IPS-NIHi11 (cell line): ENCODE measurements around the gene SLC39A3.

Experiments used
- DNase-seq: peaks from one replicate; pipeline ENCODE4 v3.0.0; 2012; ENCODE audit warnings: mixed read lengths, low spot score

Gene SLC39A3, protein sequence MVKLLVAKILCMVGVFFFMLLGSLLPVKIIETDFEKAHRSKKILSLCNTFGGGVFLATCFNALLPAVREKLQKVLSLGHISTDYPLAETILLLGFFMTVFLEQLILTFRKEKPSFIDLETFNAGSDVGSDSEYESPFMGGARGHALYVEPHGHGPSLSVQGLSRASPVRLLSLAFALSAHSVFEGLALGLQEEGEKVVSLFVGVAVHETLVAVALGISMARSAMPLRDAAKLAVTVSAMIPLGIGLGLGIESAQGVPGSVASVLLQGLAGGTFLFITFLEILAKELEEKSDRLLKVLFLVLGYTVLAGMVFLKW

DNA sequence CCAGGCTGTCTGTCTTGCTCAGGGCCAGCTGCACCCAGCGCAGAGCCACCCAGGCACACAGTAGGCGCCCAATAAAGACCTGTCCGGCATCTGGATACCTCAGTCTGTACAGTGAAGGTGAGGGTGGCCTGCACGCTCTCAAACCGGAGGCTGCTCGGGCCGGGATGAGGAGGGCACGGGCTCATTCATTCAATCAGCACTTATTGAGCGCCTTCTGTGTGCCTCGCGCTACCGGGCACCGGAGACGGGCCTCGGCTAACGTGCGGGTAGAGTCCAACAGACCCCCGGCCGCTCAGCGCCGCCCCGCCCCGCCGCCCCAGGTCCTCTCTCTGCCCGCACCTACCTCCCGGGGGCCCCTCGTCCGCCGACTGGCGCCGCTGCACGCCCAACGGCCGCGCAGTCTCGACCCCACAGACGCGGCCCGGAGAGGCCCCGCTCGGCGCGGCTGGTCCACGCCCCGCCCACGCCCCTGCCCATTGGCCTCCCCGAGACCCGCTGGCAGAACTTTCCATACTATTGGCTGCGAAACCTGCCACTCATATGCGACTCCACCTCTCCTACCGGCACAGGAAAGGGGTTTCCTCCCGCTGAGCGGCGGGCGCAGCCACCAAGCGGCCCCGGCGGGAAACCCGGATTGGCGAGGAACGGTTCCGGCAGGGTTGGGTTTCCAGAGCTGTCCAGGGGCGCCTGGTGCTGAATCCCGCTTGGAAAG is at the start of gene SLC39A3:
Gene SLC39A3, minus strand, starts transcription at position 416 of the 712 bp plus-strand sequence. CDS start 2,760 bp downstream, outside the sequence.
- DNase-seq = peak; percentile 100

DNA sequence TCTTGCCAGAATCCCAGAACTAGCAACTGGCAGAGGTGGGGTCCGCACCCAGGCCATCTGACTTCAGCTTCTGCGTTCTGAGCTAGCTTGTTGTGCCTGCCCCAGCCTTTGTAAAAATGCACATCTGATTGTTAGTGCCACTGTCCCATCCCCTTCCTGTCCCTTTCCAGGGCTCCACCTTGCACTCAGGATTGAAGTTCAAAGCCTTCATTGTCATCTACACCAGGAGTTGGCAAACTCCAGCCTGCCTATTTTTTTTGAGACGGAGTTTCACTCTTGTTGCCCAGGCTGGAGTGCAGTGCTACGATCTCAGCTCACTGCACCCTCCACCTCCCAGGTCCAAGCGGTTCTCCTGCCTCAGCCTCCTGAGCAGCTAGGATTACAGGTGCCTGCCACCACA is 48.4 kb upstream of the SLC39A3 start:
- DNase-seq = no peak

DNA sequence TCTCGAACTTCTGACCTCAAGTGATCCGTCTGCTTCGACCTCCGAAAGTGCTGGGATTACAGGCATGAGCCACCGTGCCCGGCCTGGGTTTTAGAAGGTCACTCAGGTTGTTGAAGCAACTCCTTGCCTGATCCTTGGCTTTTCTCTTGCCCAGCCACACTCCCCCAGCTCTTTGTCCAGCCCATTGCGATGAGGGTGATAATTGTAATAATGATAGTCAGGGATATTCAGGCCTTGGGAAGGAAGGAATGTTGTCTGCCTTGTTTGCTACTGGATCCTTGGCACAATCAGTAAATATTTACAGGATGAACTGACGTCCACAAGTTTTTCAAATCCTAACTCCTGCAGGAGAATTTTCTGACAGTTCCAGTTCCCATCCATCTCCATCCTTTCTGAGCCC is 47.3 kb upstream of the SLC39A3 start:
- no peak for DNase-seq

DNA sequence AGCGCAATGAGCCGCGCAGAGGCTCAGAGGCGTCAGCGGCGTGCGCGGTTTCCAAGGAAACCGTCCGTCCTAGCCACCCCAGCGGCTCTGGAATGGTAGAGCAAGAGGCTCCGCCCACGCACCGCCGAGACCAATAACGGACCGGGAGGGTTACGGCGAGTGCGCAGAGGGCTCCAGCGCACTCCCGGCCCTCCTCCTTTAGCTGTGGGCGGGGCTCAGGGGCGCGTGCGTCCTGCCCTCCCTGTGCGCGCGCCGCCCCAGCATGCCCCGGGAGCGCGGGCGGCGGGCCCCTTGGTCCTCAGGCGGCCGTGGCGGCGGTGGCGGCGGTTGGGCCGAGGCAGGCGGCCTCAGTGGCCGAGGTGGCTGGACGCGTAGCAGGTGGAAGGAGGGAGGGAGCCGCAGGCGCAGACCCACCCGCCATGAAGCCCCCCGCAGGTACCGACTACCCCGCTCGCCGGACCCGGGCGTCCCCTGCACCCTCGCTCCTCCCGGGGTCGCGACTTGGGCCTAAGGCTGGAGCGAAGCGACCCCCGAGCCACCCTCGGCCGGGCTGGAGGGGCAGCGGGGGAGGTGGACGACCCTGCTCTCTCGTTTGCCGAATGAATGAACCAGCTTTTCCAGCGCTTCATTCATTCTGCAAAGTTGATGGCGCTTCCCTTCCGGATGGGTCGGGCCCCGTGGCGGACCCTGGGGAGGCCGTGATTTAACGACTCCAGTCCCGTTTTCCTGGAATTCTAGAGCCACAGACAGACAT is 45.6 kb upstream of the SLC39A3 start, which contains the start of gene THOP1:
Gene THOP1, plus strand, starts transcription at position 260 of the 754 bp plus-strand sequence. Its CDS starts 160 bp downstream, at position 420.
- DNase-seq = peak; percentile 98

DNA sequence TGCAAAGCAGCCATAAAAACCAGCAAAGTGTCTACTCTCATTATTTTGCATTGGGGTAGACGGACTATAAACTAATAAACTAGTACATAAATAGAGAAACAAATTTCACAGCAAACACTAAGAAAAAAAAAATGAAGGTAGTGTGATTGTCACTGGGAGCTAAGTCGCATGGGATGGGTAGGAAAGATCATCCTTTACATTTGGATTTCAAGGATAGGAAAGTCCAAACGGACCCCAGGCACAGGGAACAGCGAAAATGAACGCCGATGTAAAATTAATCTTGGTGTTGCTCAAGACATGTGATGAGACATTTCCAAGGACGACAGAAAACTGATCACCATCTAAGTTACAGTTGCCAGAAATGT is 43.9 kb upstream of the SLC39A3 start:
- no peak for DNase-seq

DNA sequence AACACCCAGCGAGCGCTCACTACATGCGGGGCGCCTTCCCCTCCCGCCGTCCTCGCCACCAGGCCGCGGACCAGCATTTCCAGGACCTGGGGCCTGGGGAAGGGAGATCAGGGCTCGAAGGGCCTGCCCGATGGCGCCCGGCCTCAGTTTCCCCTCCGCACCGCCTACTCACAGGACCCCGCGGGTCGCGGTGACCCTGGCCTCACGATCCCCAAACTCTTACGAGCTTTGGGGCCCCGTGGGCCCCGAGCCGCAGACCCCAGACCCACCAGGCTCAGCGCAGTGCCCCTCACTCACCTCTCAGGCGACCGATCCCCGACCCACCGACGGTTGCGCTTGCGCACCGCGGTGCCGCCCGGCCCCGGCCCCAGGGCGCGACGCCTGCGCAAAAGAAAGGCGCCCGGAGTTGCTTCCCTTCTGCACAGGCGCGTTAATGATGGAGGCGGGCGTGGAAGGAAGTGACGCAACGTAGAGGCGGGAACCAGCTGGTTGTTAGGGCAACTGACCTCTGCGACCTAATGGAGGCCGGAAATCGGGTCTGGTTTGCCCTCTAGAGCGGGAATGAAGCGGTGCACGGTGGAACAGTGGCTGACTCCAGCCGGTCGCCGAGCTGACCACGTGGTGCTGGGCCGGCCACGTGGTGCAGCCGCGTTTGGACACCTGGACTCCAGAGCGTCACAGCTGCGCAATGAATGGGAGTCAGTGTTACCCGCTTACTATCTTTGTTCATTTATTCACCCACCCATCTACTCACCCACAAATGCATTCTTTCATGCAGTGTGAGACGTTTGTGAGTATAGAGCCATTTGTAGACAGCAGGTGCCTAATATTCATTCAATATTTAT is 43.3 kb upstream of the SLC39A3 start, which contains the start of gene SGTA:
Gene SGTA, minus strand, starts transcription at position 338 of the 845 bp plus-strand sequence. CDS start 14,205 bp downstream, outside the sequence.
- DNase-seq = peak; percentile 99

DNA sequence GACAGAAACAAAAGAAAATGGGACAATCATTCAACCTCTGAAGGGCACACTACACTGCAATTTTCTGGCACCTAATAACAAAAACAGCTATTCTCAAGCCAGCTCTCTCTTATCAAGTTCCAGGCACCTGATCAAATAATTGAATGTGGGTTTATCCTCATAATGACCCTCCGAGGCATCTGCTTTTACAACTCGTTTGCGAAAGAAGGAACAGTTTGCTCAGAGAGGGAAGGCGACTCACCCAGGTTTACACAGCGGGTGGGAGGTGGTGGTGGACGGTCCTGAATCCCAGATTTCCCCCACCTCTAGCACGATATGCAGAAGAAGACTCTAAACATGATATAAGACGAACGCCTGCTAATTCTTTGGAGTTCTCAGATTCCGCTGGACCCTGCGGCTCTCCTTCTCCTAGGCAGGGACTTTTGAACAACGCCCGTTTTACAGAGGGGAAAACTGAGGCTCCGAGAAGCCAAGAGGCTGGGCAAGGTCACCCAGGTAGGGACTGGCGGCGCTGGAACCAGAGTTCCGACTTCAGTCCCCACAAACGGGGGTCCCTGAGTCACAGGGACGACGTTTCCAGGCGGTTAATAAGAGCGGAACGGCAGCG is 42.6 kb upstream of the SLC39A3 start:
- no peak for DNase-seq

DNA sequence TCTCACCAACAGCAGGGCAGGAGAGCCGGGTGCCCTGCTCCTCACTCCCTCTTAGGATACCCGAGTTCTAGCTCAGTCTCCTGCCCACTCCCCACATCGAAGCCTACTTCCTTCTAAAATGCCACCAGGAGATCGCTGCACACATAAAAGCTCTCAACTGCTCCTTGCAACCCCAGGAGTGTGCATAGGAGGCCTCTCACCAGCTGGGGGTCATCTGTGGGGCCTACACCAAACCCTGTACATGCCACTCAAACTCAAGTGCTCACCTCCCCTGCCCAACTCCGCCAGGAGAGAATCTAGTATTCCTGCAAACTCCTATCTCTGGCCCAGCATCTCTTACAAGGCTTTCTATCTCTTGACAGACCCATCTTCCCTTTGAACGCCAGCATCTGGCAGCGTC is 40.5 kb upstream of the SLC39A3 start:
- no peak for DNase-seq

DNA sequence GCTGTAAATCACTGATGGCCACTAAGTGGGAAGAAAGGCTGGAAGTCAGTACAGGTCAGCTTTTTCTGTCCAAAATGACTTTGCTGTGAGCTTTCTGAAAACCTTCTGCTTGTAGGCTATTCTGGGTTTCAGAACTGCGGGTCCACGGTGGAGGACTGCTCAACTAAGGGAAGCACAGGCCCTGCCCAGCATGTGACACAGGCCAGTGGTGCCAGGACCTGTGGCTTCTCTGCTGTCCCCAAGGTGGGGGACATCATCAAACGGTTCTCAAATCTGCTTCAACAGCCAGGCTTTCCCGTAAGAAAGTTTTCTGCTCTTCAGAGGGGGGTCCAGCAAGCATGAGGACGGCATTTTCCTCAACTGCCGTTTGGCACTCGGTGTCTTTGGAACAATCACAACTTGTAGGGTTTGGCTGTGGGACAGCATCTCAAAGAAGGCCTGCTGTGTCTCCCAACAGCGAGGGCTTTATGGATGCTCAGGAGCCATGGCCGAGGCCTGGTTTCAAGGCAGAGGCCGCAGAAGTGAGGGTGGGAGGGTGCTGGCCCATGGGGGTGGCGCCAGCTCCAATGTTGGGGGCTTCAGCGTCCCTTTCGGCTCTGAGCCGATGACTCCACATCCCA is 39.4 kb upstream of the SLC39A3 start:
- DNase-seq = no peak

DNA sequence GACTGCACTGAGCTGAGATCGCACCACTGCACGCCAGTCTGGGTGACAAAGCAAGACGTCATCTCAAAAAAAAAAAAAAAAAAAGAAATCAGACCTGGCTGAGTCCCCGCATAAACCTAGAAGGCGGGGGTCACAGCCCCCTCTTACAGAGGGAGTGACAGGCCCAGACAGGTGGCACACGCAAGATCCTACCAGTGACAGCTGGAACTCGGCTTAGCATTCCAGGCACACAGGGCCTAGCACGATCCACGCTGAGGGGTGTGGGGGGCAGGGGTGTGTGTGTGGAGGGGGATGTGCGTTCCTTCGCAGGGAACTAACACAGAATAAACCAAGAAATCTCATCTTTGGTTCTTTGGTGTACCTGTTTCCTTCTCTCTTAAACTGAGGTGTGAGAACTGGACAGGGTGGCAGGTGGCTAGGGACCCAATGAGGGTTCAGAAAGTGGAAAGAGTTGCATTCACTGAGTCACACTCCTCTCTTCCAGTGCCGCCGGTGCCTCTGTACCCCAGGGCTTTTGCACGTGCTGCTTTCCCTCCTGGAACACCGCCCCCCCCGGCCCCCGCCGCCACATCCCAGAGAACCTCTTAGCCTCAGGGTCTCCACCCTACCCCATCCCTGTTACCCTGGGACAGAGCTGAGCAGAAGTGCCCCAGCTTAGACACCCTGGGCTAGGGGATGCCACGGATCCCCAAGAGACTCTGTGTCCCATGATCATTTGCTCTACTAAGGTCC is 38.3 kb upstream of the SLC39A3 start:
- DNase-seq = no peak

DNA sequence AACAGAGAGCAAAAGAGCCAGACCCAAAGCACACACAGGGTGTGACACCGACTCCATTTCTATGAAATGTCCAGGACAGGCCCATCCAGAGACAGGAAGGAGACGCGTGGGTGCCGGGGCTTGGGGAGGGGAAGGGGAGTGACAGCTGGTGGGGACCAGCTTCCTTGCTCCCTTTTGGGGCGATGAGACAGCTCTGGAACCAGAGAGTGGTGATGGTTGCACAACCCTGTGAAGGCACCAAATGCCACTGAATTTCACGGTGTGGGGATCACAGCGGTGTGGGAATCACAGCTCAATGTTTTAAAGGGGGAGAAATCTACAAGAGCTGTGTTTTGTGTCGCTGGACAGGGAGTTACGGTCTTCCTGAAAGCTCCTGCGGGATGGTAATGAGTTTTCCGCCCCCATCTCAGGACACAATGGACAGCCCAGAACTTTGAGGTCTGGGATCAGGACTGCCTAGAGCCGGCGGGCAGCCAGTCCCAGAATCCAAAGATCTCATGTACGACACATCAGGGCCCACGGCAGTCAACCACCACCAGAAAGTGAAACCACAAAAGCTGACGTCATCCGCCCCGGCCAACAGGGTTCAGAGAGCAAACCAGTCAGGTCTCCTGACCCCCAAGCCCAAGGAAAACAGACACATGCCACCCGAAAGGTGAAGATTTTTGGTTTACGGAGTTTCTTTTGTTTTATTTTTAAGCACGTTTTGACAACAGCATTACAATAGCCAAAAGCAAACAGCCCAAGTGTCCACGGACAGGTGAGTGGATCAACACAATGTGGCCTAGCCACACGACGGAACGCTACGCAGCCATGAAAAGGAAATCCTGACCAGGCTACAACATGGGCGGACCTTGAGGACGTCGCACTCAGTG is 36.0 kb upstream of the SLC39A3 start:
- no peak for DNase-seq

DNA sequence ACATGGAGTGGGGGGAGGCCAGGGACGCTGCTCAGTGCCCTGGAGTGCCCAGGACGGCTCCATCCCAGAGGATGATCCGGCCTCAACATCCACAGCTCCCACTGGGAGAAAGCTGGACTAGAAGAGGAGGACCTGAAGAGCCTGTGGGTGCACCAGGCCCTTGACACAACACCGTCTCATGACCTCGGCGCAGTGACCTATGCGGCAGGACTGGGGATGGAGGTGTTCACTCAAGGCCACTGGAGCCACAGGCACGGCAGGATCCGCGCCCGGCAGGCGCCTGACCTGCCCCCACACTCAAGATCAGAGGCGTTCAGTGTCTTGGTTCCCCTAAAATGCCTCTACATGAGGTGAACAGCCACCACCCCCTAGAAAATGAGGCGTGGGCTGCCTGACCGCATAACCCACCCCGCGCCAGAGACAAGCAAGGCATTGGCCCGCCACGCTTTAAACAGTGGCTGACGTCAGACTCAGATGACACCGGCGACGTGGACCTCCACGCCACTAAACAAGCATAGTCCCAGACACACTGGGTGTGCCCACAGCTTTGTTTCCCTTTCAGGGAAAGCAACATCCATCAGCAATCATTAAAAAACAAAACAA is 35.2 kb upstream of the SLC39A3 start:
- no peak for DNase-seq

DNA sequence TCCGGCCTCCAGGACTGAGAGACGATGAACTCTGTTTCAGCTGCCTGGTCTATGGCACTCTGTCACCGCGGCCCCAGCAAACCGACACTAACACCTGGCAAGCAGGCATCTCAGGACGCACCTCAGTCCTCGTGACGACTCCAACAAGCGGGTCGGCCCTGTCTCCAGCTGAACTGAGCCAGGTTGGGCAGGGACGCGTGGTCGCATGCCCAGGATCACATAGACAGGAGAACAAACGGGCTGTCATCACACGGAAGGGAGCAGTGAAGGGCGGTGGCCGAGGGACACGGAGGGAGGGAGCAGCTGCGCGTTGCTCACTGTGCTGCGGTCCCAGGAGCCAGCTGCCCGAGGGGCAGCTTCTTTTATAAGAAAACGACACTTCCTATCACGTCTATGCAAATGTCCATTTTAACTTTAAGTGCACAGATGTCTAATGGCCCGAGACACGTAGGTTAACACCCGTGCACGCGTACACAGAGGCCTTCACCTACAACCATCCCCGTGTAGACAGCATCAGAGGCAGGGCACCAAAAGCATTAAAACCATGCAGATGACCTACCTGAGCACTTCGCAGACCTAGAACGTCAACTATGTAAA is 34.4 kb upstream of the SLC39A3 start:
- DNase-seq = no peak

DNA sequence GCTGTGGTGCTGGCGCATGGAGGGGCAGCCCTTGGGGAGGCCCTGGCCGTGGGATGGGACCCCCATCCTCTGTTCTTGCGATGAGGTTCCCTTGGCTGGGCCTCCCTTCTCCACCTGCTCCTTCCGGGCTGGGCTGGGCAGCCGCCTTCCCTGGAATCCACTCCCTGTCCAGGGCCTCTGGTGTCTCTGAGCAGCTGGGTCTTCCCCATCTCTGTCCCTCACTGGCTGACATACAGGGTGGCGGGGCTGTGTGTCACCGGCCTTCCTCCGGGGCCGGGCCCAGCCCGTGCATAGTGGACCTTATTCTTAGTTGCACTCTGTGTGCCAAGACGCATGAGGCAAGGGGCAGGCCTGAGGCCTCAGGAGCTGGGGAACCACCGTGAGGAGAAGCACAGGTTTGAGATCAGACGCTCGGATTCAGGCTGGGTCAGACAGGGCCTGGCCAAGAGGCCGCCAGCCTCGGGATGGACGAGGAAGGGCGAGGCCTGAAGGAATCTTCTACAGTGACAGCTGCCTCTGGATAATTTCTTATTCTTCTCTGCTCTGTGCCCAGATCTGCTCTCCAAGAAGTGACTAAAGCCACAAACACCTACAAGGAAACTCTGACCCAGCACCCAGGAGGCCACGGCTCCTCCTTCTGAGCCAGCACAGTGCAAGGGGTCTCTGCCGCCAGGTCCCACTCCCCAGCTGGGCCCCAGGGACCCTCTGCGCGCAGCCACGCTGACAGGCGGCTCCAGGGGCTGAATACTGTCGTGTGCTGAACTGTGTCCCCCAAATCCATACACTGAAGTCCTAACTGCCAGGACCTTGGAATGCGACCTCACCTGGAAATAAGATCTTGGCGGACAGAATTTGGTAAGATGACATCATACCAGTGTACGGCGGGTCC is 32.2 kb upstream of the SLC39A3 start:
- DNase-seq = no peak

DNA sequence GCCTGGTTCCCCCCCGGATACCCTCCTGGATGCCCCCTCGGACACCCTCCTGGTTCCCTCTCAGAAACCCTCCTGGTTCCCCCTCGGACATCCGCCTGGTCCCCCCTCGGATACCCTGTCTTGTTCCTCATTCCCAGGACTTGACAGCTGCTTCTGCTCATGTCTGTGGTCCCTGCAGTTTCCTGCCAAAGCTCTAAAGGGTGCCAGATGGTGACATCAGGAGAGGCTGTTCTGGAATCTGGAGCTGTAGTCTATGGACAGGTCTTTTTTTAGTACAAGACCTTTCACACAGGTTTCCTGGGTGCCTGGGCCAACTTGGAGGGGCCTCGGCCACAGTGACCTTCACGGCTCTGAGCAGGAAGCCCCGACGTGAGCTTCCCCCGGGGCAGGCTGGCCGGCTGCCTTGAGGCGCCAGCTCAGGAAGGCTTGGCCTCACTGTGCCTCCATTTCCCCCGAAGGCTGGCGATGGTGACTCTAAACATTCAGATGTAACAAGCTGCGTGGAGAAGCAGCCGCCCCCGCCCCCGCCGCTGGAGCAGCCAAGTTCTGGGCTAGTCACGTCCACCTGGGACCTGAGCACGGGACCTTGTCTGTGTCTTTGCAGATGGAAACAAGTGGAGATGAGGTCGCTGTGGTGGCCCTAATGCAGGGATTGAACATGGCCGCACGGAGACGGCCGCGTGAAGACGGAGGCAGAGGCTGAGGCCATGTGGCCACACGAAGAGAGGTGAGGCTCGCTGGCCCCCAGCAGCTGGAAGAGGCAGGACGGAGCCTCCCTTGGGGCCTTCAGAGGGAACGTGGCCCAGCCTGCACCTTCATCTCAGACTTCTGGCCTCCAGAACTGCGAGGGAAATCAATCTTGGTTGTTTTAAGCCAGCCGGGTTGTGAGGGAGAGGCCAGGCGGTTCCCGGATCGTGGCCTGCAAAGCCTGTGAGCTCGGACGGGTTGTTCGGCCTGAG is 30.5 kb upstream of the SLC39A3 start:
- DNase-seq = no peak

DNA sequence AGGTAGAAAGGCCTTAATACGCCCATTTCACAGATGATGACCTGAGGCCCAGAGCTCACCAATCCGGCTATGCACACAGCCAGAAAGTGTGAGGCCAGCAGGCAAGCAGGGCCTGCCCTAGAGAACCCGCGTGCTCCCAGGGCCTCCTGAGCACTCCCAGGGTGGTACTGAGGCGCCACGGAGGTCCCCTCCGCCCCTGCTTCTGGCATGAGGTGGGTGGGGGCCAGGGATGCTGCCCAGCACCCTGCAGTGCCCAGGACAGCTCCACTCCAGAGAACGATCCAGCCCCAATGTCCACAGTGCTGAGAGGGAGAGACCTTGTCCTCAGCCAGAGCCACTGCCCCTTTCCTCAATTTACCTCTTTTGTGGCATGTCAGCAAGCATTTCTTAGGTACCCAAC is 29.4 kb upstream of the SLC39A3 start:
- no peak for DNase-seq
